ENCODE measurements around the gene L1CAM.

The L1CAM gene

DNA sequence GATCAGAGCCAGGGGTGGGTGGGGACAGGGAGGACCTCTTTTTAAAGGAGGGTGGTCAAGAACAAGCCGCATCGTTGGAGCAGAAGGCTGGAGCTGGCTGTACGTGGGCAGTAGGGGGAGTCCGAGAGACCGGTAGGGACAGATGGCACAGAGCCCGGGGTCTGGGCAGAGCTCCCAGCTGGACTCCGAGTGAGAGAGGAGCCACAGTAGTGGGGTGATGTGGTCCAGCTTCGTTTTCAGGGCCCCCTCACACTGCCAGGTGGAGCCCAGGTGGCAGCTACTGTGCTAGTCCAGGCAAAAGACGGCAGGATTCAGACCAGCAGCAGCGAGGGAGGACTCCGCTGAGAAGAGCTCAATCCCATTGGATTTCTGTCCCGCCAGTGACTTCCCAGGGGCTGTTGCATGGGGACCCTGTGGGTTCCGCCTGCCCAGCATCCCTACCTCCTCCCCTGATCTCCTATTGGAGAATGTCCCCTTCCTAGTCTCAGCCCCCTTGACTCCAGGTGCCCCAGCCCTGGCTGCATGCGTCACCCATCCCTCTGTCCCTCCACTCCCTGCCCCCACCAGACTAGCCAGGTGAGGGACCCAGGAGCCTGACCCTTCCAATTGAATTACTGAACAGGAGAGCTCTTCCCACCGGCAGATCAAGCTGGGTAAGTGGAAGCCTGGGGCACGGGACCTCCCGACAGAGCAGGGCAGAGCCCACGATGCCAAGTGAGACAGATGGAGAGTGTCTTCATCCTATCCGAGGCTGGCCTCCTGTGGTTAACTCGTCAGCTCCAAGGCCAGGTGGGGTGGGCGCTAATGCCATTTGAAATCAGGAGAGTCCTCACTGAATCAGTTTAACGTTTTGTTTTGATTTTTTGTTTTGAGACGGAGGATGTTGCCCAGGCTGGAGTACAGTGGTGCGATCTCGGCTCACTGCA, 37.2 kb upstream of the L1CAM start:
- no peak for DNase-seq

DNA sequence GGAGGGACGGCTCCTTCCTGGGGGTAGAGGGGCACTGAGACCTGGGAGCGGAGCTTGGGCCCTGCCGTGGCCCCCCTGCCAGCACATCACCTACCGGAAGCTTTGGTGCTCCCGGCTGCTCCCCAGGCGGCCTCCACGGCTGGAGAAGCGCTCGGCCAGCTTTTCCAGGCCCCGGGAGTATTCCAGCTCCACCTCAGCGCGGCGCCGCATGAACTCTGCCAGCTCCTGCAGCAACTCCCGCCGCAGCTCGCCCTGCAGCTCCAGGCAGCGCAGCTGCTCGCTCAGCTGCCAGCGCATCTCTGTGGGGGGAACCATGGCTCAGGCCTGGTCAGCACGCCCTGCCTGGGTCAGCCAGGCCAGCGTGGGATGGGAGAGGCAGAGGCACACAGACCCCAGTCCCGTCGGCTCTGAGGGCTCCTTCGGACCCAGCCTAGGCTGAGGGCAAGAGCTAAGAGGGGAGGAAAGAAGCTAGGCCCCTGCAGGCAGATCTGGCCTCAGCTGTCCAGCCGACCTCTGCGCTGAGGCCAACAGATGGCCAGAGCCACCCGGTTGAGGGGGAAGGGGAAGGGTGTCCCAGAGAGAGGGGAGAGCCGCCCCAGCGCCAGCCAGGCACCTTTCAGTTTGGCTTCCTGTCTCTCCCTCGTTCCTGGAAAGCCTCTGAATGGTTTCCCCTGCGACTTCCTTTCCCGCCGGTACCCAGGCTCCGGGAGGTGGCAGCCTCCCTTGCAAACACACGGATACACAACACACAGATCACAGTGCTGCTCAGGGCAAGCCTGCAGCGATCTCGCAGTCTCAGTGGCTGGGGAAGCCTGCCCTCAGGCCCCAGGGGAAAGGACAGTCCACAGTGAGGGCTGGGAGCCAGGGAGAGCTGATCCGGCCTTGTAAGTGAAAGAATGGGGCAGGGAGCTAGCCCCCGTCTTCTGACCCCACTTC, 35.8 kb upstream of the L1CAM start:
- DNase-seq = no peak

DNA sequence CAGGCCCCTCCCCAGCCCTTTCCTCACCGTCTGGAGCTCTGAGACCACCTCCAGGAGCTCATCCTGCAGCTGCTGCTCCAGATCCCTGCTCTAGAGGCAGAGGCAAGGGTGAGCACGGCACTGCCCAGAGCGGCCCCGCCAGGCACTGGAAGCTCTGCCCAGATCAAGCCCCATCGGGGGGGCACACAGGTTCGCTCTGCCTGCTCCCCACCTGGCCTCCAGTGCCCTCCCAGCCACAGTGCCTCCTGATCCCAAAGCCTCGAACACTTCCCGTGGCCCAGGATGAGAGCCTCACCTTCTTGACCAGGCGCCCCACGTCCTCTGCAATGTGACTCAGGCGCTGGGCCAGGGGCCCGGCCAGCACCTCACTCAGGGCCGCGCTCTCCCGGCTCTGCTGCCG, 35.1 kb upstream of the L1CAM start:
- no peak for DNase-seq

DNA sequence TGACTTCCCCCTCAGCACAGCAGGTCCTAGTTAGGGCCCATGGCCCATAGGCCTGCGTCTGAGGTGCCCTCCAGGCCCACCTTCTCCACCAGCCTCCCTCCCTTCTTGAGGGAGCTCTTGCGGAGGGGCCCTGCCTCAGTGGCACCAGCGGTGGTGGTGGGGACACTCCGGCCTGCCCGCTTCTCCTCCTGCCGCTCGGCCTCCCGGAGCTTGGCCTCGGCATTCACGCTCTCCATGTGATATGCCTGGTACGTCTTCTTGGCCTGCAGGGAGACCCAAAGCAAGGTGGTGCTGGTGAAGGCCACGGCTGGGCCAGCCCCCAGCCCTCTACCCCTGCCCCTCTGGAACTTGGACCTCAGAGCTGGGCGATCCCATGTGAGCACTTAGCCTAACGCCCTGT, 34.6 kb upstream of the L1CAM start:
- no peak for DNase-seq

DNA sequence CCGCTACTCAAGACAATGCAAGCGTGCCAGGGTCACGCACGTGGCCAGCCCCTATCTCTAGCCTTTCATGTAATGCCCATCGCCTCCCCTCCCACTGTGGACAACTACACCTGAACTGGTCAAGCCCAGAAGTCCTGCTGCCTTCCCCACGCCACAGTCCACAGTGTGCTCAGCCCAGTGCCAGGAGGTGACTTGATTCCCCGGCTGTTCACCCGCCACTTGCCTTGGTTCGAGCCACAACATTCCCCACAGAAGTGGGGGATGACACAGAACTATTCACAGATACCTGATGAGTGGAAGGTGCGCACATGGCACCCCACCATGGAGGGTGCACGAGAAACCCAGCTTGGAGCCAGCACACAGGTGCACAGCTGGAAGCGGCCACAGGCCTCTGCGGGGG, 33.3 kb upstream of the L1CAM start:
- no peak for DNase-seq

DNA sequence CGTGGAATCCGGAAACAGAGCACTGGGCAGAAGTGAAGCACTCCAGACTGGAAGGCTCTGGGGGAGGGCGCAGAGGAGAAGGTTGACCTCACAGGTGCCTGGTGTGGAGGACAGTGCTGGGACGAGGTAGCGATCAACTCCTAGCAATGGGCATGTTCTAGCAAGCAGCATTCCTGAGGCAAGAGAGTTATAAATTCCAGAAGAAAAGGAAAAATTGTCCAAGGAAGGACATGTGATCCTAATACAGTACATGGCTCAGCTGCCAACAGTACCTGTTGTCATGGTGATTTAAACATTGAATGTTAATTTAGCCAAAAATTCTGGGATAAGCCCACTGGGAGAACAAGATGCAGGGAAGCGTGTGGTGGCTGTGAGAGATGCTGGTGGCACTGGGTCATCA, 31.9 kb upstream of the L1CAM start:
- no peak for DNase-seq

DNA sequence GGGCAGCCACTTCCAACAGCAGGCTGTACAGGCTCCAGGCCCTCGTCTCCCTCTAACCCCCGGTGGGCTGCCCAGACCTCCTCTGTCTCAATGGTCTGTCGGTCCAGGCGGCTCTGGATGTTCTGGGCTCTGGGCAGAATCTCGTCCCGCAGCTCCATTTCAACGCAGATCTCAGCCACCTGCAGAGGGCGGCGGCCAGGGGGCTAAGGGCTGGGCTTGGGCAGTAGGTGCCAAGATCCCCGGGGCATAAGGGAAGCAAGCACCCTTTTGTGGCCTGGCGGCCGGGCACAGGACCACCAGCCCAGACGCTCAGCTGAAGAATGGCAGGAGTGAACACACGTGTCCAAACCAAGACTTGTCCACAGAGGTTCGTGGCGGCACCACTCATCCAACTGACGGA, 27.7 kb upstream of the L1CAM start:
- DNase-seq = no peak

DNA sequence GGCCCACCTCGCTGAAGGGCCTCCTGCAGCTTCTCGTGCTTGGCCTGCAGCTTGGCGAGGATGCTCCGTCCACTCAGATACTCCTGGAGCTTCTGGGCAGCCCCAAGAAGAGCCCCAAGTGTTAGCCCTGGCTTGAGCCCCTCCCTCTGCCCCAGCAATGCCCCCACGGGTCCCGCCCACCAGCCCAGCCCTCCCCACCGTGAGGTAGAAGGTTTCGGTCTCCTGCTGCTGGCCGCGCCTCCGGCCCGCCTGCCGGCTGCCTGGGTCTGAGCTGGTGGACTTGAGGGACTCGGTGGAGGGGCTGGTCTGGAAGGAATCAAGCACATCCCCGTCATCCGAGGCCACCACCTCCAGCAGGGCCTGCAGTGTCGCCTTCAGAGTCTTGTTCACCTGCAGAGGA, 27.2 kb upstream of the L1CAM start:
- DNase-seq = no peak

DNA sequence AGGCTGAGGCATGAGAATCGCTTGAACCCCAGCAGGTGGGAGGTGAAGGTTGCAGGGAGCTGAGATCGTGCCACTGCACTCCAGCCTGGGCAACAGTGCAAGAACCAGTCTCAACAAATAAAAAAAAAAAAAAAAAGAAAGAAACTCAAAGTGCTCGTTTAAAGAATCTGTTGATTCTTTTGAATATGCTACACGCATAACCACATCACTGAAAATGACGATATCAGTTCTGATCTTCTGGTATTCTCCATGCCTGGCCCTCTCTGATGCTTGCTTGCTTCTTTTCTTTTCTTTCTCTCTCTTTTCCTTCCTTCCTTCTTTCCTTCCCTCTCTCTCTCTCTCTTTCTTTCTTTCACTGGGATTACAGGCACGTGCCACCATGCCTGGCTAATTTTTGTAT, 25.8 kb upstream of the L1CAM start:
- no peak for DNase-seq

DNA sequence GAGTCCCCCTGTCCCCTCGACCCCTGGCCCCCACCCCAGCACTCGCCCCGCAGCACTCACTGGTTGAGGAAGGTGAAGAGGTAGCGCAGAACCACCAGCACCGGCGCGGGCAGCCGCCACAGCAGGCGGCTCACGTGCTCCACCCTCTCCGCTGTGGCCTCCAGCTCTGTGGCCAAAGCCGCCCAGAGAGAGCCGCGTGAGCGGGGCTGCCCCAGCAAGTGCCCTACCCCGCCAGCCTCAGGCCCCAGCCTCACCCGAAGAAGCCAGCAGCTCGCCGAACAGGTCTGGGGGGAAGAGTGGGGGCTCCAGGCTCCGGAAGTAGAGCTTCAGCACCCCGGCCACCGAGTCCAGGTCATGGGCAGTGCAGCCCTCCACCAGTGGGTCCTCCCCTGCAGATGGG, 24.5 kb upstream of the L1CAM start:
- no peak for DNase-seq

DNA sequence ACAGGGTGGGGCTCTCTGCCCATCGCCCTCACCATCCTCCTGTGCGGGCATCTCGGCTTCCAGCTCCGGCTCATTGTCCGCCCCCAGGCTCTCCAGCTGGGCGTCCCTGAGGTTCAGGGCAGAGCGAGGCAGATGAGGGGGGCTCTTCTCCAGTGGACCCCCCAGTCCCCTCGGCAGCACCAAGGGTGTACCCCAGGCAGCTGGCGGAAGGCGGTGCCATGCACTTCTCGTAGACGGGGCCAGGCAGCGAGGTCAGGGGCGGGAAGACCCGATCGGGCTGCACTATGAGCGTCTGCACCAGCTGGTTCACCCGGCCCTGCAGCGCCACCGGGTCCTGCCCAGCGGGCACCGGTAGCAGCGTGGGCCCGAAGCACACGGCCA, 24.0 kb upstream of the L1CAM start:
- no peak for DNase-seq

DNA sequence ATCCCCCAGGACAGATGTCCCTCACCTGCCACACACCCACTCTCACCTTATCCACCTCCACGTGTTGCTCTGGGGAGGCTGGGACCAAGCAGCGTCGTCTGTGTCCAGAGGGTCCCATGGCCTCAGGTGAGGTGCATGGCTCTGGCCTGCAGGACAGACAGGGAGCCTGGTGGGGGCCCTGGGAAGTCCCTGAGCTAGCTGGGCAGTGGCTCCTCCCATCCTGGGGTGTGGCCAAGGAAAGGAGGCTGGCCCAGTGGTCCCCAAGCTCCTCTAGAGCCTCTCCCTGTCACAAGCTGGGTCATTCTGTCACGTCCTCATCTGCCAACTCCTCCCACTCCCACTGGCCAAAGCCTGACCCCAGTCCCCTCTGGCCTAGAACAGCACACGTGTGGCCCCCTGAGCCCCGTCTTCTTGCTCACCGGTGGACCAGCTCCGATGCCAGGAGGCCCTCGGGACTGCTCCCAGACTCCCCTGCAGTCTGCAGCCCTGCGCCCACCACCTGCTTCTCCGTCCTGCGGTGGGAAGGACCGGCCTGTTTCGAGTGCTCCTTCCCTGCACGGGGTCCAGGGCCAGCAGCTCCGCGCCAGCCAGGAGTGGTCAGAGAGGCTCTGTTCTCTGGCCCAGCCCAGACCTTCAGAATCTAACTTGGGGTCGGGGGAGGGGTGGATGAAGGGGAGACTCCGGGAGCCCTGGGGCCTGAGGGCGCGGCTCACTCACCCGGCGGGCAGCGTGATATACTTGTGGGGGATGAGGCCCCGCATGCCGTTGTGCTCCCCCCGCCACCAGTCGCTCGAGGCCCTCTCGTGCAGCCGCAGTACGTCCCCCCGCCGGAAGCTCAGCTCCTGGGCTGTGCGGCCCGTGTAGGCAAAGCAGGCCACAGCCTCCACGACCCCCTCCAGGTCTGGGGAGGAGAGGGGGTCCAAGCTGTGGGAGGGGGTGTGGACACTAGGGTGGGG, 23.3 kb upstream of the L1CAM start:
- no peak for DNase-seq

DNA sequence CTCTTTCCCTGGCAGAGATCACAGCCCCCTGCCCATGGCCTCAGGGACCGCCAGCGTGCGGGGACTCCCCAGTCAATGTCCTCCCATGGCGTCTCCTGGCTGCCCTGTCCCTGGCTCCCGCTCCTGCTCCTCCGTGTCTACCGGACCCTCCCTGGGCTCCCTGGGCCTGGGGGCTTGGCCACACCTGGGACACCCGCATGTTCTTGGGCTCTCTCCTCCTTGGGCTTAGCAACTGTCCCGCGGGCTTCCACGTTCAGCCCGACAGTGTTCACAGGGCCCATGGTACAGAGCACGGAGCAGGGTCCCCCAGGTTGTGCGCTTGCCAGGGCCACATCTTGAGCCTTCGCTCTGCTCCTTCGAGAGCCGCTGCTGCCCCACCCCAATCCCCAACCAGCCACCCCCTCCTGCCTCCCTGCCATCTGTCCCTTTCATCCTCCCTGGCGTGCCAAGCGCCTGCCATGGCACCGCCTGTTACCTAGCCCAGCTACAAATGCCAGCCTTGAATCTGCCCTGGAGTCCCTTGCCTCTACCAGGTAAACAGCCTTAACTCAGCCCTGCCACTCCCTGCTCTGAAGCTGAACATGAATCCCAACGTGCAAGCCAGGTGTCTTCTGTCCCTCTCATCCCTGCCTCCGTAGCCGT, 22.4 kb upstream of the L1CAM start:
- DNase-seq = no peak

DNA sequence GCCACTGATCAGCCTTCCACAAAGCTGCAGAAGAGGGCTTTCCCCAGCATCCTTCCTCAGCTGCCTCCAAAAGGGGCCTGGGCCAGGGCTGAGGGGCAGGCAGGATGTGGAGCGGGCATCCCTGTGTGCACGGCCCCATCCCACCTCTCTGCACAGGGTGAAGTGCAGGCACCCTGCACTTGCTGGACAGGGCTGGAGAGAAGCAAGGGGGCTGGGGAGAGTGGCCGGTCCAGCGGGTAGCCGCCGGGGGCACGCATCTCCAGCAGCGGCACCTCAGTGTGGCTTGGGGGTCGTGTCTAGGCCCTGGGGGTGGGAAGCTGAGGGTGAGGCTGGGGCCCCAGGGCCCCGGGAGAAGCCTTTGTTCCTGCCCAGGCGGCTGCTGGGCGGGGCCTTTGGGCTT, 21.5 kb upstream of the L1CAM start:
- DNase-seq = no peak

DNA sequence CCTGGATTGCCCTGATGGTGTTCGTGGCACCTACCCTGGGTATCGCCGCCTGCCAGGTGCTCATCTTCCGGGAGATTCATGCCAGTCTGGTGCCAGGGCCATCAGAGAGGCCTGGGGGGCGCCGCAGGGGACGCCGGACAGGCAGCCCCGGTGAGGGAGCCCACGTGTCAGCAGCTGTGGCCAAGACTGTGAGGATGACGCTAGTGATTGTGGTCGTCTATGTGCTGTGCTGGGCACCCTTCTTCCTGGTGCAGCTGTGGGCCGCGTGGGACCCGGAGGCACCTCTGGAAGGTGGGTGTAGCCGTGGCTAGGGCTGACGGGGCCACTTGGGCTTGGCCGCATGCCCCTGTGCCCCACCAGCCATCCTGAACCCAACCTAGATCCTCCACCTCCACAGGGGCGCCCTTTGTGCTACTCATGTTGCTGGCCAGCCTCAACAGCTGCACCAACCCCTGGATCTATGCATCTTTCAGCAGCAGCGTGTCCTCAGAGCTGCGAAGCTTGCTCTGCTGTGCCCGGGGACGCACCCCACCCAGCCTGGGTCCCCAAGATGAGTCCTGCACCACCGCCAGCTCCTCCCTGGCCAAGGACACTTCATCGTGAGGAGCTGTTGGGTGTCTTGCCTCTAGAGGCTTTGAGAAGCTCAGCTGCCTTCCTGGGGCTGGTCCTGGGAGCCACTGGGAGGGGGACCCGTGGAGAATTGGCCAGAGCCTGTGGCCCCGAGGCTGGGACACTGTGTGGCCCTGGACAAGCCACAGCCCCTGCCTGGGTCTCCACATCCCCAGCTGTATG, 20.3 kb upstream of the L1CAM start:
- DNase-seq = peak; percentile 31

DNA sequence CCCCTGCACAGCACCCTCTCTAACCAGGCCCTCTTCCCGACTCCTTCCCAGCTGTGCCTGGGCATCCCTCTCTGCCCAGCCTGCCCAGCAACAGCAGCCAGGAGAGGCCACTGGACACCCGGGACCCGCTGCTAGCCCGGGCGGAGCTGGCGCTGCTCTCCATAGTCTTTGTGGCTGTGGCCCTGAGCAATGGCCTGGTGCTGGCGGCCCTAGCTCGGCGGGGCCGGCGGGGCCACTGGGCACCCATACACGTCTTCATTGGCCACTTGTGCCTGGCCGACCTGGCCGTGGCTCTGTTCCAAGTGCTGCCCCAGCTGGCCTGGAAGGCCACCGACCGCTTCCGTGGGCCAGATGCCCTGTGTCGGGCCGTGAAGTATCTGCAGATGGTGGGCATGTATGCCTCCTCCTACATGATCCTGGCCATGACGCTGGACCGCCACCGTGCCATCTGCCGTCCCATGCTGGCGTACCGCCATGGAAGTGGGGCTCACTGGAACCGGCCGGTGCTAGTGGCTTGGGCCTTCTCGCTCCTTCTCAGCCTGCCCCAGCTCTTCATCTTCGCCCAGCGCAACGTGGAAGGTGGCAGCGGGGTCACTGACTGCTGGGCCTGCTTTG, 19.6 kb upstream of the L1CAM start:
- DNase-seq = no peak

DNA sequence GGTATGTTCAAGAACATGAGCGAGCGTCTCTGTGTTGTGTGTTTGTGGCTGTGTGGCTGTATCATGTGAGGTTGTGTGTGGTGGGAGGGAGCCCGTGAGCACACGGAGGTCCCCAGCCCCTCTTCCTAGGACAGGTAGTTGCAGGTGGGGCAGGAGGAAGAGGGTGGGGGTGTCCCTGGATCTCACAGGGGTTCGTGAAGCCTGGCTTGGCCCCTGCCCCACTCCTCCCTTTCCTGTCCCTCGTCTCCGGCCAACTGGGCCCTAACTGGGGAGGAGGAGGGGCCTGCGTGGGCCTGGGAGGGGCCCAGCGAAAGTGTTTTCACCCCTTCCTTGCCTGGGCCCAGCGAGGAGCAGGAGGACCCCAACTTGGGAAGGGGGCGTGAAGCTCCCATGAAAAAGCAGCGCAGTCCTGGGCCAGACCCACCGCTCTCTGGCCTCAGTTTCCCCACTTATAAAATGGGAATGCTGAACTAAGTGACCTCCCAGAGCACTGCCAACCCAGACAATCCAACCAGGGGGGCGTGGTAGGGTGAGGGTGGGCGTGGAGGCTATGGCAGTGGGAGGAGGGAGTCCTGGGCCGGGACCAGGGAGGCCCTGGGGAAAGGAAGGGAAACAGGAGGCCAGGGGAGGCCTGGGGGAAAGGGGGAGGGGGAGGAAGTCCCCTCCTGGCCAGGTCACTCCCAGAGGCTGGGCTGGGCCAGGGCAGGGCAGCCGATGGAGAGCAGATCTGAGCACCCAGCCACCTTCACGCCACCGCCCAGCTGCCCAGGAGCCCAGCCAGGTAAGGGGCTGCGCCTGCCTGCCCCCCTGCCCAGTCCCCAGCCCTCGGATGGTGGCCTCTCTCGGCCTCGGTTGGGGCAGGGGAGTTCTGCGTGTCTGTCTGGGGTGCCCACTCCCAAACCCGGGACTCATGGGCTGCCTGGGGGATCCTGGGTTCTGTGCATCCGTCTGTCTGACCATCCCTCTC, 18.3 kb upstream of the L1CAM start, which contains the start of gene AVPR2:
Gene AVPR2, plus strand, starts transcription at position 683 of the 967 bp plus-strand sequence. CDS start 473 bp downstream, outside the sequence.
- no peak for DNase-seq

DNA sequence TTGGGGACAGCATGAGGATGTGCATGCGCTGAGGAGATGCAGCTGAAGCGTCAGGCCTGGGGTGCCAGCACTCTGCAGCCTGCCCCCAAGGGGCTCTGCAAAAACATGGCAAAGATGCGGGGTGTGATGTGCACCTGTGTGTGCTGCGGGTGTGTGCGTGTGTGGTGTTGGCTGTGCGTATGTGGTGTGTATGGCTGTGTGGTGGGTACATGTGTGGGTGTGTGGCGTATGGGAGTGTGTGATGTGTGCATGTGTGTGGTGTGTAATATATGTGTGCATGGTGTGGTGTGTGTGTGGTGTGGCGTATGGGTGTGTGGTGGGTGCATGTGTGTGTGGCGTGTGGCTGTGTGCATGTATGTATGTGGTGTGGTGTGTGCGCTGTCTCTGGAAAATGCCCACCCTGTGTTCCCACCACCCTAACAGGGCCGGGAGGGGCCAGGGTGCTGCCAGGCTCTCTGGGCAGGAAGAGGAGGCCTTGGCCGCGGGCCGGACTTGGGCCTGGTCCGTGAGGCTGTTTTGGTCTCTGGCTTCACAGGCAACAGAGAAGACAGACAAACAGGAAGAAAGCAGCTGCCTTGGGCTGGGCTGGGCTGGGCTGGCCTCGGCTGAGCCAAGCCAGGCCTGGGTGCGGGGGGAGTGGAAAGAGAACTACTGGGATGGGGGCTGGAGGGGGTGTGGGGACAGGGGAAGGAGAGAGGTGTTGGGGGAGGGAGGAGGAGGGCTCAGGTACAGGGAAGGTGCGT, 17.4 kb upstream of the L1CAM start:
- DNase-seq = no peak

DNA sequence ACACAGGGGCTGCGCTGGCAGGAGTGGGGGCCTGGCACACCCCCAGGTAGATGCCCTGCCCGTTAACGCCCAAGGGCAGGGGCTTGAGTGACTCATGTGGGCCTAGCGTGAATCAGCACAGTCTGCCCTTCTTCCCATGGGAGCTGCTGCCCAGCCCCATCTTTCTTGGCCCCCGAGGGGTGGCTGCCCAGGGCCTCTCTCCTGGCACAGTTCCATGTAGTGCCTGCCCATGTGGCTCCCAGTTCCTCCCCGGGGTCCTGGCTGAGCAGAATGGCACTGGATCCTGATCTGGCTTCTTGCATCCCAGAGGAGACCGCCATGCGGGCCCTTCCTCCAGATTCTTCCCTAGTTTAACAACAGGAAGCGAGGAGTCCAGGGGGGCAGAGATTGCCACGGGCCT, 16.4 kb upstream of the L1CAM start:
- no peak for DNase-seq
